Measurements from ENCODE around the gene DTNA.

DTNA gene

GRCh38 chr18:34709750-34710441, at the start of gene DTNA:
TSS of gene DTNA (plus strand) at chr18:34710298. CDS start at chr18:34755977, 45,679 bp downstream.
- Histone ChIP-seq H3K9me2 (ENCODE audit: low read depth, low read length) (no peaks in the 10 kb centered on the region), H3K9me3 (ENCODE audit: low read length) (no peaks in the 10 kb centered on the region), H3K4me2 (ENCODE audit: low read length) (no peak within 1 kb of the TSS), H2AFZ (ENCODE audit: low read length) (no peak within 1 kb of the TSS), H4K20me1 (ENCODE audit: insufficient read depth, low read length) (no peaks in the 10 kb centered on the region), H3K4me3 (ENCODE audit: low read depth, low read length, poor library complexity, severe bottlenecking) (no peak within 1 kb of the TSS), H3K27me3 (ENCODE audit: insufficient read depth, low read length) (no peaks in the 10 kb centered on the region), H3K36me3 (ENCODE audit: insufficient read depth, low read length) (no peaks in the 10 kb centered on the region), H3K9ac (ENCODE audit: low read length) (no peak within 1 kb of the TSS), H3K4me1 (ENCODE audit: insufficient read depth, low read length, severe bottlenecking) (no peaks in the 10 kb centered on the region), H3K27ac (ENCODE audit: low read depth, low read length, poor library complexity, severe bottlenecking) (no peak within 1 kb of the TSS), H3F3A (ENCODE audit: insufficient read depth, low read length) (no peaks in the 10 kb centered on the region), H3K79me2 (ENCODE audit: insufficient read depth, low read length) (no peaks in the 10 kb centered on the region)
- TF ChIP-seq CTCF (IDR thresholded peaks at IDR 0.05; ENCODE audit: low read length) (no peak), EZH2 (IDR thresholded peaks at IDR 0.05; ENCODE audit: borderline replicate concordance, low read length) (no peak)

- Histone ChIP-seq H2AFZ (ENCODE audit: low read length) (no peak overlapping the region), H3K9me2 (ENCODE audit: low read depth, low read length) (no peaks in the 10 kb centered on the region), H4K20me1 (ENCODE audit: insufficient read depth, low read length) (no peaks in the 10 kb centered on the region), H3K36me3 (ENCODE audit: insufficient read depth, low read length) (no peaks in the 10 kb centered on the region), H3K27me3 (ENCODE audit: insufficient read depth, low read length) (no peaks in the 10 kb centered on the region), H3K9ac (ENCODE audit: low read length) (no peak overlapping the region), H3K4me1 (ENCODE audit: insufficient read depth, low read length, severe bottlenecking) (no peaks in the 10 kb centered on the region), H3K4me3 (ENCODE audit: low read depth, low read length, poor library complexity, severe bottlenecking) (no peak overlapping the region), H3F3A (ENCODE audit: insufficient read depth, low read length) (no peaks in the 10 kb centered on the region), H3K27ac (ENCODE audit: low read depth, low read length, poor library complexity, severe bottlenecking) (no peak overlapping the region), H3K9me3 (ENCODE audit: low read length) (no peaks in the 10 kb centered on the region), H3K79me2 (ENCODE audit: insufficient read depth, low read length) (no peaks in the 10 kb centered on the region), H3K4me2 (ENCODE audit: low read length) (no peak overlapping the region)
- TF ChIP-seq EZH2 (IDR thresholded peaks at IDR 0.05; ENCODE audit: borderline replicate concordance, low read length), result no peak
- TF ChIP-seq CTCF (IDR thresholded peaks at IDR 0.05; ENCODE audit: low read length), result no peak
Measured at GRCh38 chr18:34660572-34660971, 49.5 kb upstream of the DTNA start.

GRCh38 chr18:34661464-34662087, 48.5 kb upstream of the DTNA start:
- Histone ChIP-seq H3K79me2 (ENCODE audit: insufficient read depth, low read length) (no peaks in the 10 kb centered on the region), H3K9me3 (ENCODE audit: low read length) (no peaks in the 10 kb centered on the region), H2AFZ (ENCODE audit: low read length) (no peak overlapping the region), H3K27me3 (ENCODE audit: insufficient read depth, low read length) (no peaks in the 10 kb centered on the region), H3K9ac (ENCODE audit: low read length) (no peak overlapping the region), H3K4me2 (ENCODE audit: low read length) (no peak overlapping the region), H3K4me1 (ENCODE audit: insufficient read depth, low read length, severe bottlenecking) (no peaks in the 10 kb centered on the region), H3K9me2 (ENCODE audit: low read depth, low read length) (no peaks in the 10 kb centered on the region), H3K4me3 (ENCODE audit: low read depth, low read length, poor library complexity, severe bottlenecking) (no peak overlapping the region), H3K36me3 (ENCODE audit: insufficient read depth, low read length) (no peaks in the 10 kb centered on the region), H4K20me1 (ENCODE audit: insufficient read depth, low read length) (no peaks in the 10 kb centered on the region), H3F3A (ENCODE audit: insufficient read depth, low read length) (no peaks in the 10 kb centered on the region), H3K27ac (ENCODE audit: low read depth, low read length, poor library complexity, severe bottlenecking) (no peak overlapping the region)
- TF ChIP-seq EZH2 (IDR thresholded peaks at IDR 0.05; ENCODE audit: borderline replicate concordance, low read length) (no peak), CTCF (IDR thresholded peaks at IDR 0.05; ENCODE audit: low read length) (peak; percentile 76)

Data from OCI-LY1 (cell line).